ENCODE measurements around the gene USP6.
"Not testable (repeated sequence)": the region's sequence is repeated elsewhere in the genome, so short reads cannot be mapped to it uniquely, and the experiment has no call there.

Gene USP6

DNA sequence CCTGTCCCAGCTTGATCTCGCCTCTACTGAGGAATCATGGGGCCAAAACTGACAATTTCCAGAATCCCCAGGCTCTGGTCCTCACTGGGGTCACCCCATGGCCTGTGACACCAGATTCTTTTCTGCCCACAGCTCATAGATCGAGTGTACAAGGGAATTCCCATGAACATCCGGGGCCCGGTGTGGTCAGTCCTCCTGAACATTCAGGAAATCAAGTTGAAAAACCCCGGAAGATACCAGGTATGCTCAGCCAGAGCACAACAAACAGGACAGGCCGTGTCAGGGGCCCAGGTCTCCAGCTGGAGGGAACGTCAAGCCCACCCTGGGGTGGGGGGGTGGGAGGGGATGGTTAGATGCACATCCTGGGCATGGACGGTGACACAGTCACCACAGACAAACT, 17.5 kb downstream of the USP6 start:
- no peaks in the 10 kb centered on the region for H3K4me1 ChIP-seq (ENCODE audit: control insufficient read depth, insufficient read depth, low read length)
- H3K27me3 ChIP-seq (ENCODE audit: control insufficient read depth, insufficient read depth, low read length), result no peaks in the 10 kb centered on the region
- H3K4me3 ChIP-seq (ENCODE audit: low read length), result no peak overlapping the region
- H3K27ac ChIP-seq (ENCODE audit: low read depth, low read length), result no peak overlapping the region
- H3K36me3 ChIP-seq (ENCODE audit: control insufficient read depth, insufficient read depth, low read length), result no peaks in the 10 kb centered on the region
- H3K9ac ChIP-seq (ENCODE audit: low read length), result no peak overlapping the region

GRCh38 chr17:5133961-5134360, 18.1 kb downstream of the USP6 start:
- not testable (repeated sequence) for H3K9ac ChIP-seq (ENCODE audit: low read length); H3K27ac ChIP-seq (ENCODE audit: low read depth, low read length); H3K36me3 ChIP-seq (ENCODE audit: control insufficient read depth, insufficient read depth, low read length); H3K4me1 ChIP-seq (ENCODE audit: control insufficient read depth, insufficient read depth, low read length); H3K4me3 ChIP-seq (ENCODE audit: low read length); H3K27me3 ChIP-seq (ENCODE audit: control insufficient read depth, insufficient read depth, low read length)

GRCh38 chr17:5134571-5134970, 18.7 kb downstream of the USP6 start:
- H3K27ac ChIP-seq (ENCODE audit: low read depth, low read length); H3K4me1 ChIP-seq (ENCODE audit: control insufficient read depth, insufficient read depth, low read length); H3K36me3 ChIP-seq (ENCODE audit: control insufficient read depth, insufficient read depth, low read length); H3K4me3 ChIP-seq (ENCODE audit: low read length); H3K27me3 ChIP-seq (ENCODE audit: control insufficient read depth, insufficient read depth, low read length); H3K9ac ChIP-seq (ENCODE audit: low read length): not testable (repeated sequence)

- H3K9ac ChIP-seq (ENCODE audit: low read length); H3K27ac ChIP-seq (ENCODE audit: low read depth, low read length); H3K4me1 ChIP-seq (ENCODE audit: control insufficient read depth, insufficient read depth, low read length); H3K4me3 ChIP-seq (ENCODE audit: low read length); H3K27me3 ChIP-seq (ENCODE audit: control insufficient read depth, insufficient read depth, low read length); H3K36me3 ChIP-seq (ENCODE audit: control insufficient read depth, insufficient read depth, low read length): not testable (repeated sequence)
Measured at GRCh38 chr17:5135131-5135712, 19.4 kb downstream of the USP6 start.

GRCh38 chr17:5135726-5136579, 20.1 kb downstream of the USP6 start:
- Histone ChIP-seq H3K9ac (ENCODE audit: low read length) (no peak overlapping the region), H3K27me3 (ENCODE audit: control insufficient read depth, insufficient read depth, low read length) (no peaks in the 10 kb centered on the region), H3K36me3 (ENCODE audit: control insufficient read depth, insufficient read depth, low read length) (no peaks in the 10 kb centered on the region), H3K4me3 (ENCODE audit: low read length) (no peak overlapping the region), H3K27ac (ENCODE audit: low read depth, low read length) (no peak overlapping the region), H3K4me1 (ENCODE audit: control insufficient read depth, insufficient read depth, low read length) (no peaks in the 10 kb centered on the region)

GRCh38 chr17:5136580-5137412, 21.0 kb downstream of the USP6 start:
- not testable (repeated sequence) for H3K4me1 ChIP-seq (ENCODE audit: control insufficient read depth, insufficient read depth, low read length); H3K27me3 ChIP-seq (ENCODE audit: control insufficient read depth, insufficient read depth, low read length); H3K9ac ChIP-seq (ENCODE audit: low read length); H3K4me3 ChIP-seq (ENCODE audit: low read length); H3K36me3 ChIP-seq (ENCODE audit: control insufficient read depth, insufficient read depth, low read length); H3K27ac ChIP-seq (ENCODE audit: low read depth, low read length)

GRCh38 chr17:5137511-5138197, 21.8 kb downstream of the USP6 start:
- not testable (repeated sequence) for H3K9ac ChIP-seq (ENCODE audit: low read length); H3K4me1 ChIP-seq (ENCODE audit: control insufficient read depth, insufficient read depth, low read length); H3K4me3 ChIP-seq (ENCODE audit: low read length); H3K27me3 ChIP-seq (ENCODE audit: control insufficient read depth, insufficient read depth, low read length); H3K27ac ChIP-seq (ENCODE audit: low read depth, low read length); H3K36me3 ChIP-seq (ENCODE audit: control insufficient read depth, insufficient read depth, low read length)

- not testable (repeated sequence) for H3K4me3 ChIP-seq (ENCODE audit: low read length); H3K27me3 ChIP-seq (ENCODE audit: control insufficient read depth, insufficient read depth, low read length); H3K27ac ChIP-seq (ENCODE audit: low read depth, low read length); H3K9ac ChIP-seq (ENCODE audit: low read length); H3K4me1 ChIP-seq (ENCODE audit: control insufficient read depth, insufficient read depth, low read length); H3K36me3 ChIP-seq (ENCODE audit: control insufficient read depth, insufficient read depth, low read length)
Measured at GRCh38 chr17:5138198-5138544, 22.3 kb downstream of the USP6 start.

GRCh38 chr17:5138616-5139457, 23.0 kb downstream of the USP6 start:
- no peak overlapping the region for H3K4me3 ChIP-seq (ENCODE audit: low read length)
- no peaks in the 10 kb centered on the region for H3K4me1 ChIP-seq (ENCODE audit: control insufficient read depth, insufficient read depth, low read length)
- no peaks in the 10 kb centered on the region for H3K27me3 ChIP-seq (ENCODE audit: control insufficient read depth, insufficient read depth, low read length)
- H3K36me3 ChIP-seq (ENCODE audit: control insufficient read depth, insufficient read depth, low read length), result no peaks in the 10 kb centered on the region
- H3K27ac ChIP-seq (ENCODE audit: low read depth, low read length), result no peak overlapping the region
- H3K9ac ChIP-seq (ENCODE audit: low read length), result no peak overlapping the region

- Histone ChIP-seq H3K36me3 (ENCODE audit: control insufficient read depth, insufficient read depth, low read length) (no peaks in the 10 kb centered on the region), H3K27ac (ENCODE audit: low read depth, low read length) (no peak overlapping the region), H3K9ac (ENCODE audit: low read length) (no peak overlapping the region), H3K4me3 (ENCODE audit: low read length) (no peak overlapping the region), H3K27me3 (ENCODE audit: control insufficient read depth, insufficient read depth, low read length) (no peaks in the 10 kb centered on the region), H3K4me1 (ENCODE audit: control insufficient read depth, insufficient read depth, low read length) (no peaks in the 10 kb centered on the region)
Measured at GRCh38 chr17:5139458-5139732, 23.6 kb downstream of the USP6 start.

DNA sequence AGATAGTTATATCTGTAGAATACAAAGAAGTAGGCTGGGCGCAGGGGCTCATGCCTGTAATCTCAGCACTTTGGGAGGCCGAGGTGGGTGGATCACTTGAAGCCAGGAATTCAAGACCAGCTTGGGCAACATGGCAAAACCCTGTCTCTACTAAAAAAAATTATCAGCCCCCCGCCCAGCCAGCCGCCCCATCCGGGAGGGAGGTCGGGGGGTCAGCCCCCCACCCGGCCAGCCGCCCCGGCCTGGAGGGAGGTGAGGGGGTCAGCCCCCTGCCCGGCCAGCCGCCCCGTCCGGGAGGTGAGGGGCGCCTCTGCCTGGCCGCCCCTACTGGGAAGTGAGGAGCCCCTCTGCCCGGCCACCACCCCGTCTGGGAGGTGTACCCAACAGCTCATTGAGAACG, 27.0 kb downstream of the USP6 start:
- not testable (repeated sequence) for H3K4me3 ChIP-seq (ENCODE audit: low read length); H3K4me1 ChIP-seq (ENCODE audit: control insufficient read depth, insufficient read depth, low read length); H3K9ac ChIP-seq (ENCODE audit: low read length); H3K36me3 ChIP-seq (ENCODE audit: control insufficient read depth, insufficient read depth, low read length); H3K27ac ChIP-seq (ENCODE audit: low read depth, low read length); H3K27me3 ChIP-seq (ENCODE audit: control insufficient read depth, insufficient read depth, low read length)

GRCh38 chr17:5146122-5146521, 30.3 kb downstream of the USP6 start:
- H3K9ac ChIP-seq (ENCODE audit: low read length); H3K27me3 ChIP-seq (ENCODE audit: control insufficient read depth, insufficient read depth, low read length); H3K27ac ChIP-seq (ENCODE audit: low read depth, low read length); H3K4me3 ChIP-seq (ENCODE audit: low read length); H3K36me3 ChIP-seq (ENCODE audit: control insufficient read depth, insufficient read depth, low read length); H3K4me1 ChIP-seq (ENCODE audit: control insufficient read depth, insufficient read depth, low read length): not testable (repeated sequence)
